ENCODE data around the gene EIF2B4. TPM values are rescaled to one million over a fixed set of nuclear protein-coding genes. Genes with fewer than 3 reads are reported as not detected.

EIF2B4 gene
- total and polyA plus RNA-seq, 9 of the 15 experiments (the other 6 are each of a cell fraction or from before 2014, with no cell fraction given): 29.7 to 80.3 (median 58.9) TPM

- TF ChIP-seq, protein P1, sequence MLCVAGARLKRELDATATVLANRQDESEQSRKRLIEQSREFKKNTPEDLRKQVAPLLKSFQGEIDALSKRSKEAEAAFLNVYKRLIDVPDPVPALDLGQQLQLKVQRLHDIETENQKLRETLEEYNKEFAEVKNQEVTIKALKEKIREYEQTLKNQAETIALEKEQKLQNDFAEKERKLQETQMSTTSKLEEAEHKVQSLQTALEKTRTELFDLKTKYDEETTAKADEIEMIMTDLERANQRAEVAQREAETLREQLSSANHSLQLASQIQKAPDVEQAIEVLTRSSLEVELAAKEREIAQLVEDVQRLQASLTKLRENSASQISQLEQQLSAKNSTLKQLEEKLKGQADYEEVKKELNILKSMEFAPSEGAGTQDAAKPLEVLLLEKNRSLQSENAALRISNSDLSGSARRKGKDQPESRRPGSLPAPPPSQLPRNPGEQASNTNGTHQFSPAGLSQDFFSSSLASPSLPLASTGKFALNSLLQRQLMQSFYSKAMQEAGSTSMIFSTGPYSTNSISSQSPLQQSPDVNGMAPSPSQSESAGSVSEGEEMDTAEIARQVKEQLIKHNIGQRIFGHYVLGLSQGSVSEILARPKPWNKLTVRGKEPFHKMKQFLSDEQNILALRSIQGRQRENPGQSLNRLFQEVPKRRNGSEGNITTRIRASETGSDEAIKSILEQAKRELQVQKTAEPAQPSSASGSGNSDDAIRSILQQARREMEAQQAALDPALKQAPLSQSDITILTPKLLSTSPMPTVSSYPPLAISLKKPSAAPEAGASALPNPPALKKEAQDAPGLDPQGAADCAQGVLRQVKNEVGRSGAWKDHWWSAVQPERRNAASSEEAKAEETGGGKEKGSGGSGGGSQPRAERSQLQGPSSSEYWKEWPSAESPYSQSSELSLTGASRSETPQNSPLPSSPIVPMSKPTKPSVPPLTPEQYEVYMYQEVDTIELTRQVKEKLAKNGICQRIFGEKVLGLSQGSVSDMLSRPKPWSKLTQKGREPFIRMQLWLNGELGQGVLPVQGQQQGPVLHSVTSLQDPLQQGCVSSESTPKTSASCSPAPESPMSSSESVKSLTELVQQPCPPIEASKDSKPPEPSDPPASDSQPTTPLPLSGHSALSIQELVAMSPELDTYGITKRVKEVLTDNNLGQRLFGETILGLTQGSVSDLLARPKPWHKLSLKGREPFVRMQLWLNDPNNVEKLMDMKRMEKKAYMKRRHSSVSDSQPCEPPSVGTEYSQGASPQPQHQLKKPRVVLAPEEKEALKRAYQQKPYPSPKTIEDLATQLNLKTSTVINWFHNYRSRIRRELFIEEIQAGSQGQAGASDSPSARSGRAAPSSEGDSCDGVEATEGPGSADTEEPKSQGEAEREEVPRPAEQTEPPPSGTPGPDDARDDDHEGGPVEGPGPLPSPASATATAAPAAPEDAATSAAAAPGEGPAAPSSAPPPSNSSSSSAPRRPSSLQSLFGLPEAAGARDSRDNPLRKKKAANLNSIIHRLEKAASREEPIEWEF (CRISPR knock-in tag; IDR thresholded peaks at IDR 0.05): no peak
- peak; percentile 80 for TF ChIP-seq TBP (optimal IDR thresholded peaks at IDR 0.05; ENCODE audit: low read depth, low read length)
- TF ChIP-seq HNRNPLL (IDR thresholded peaks at IDR 0.05; ENCODE audit: low read depth, low read length, poor library complexity, severe bottlenecking): peak; percentile 72
- peak; percentile 69; the same call in 1 of the 2 replicates for TF ChIP-seq JUN (IDR thresholded peaks at IDR 0.05; ENCODE audit: borderline replicate concordance, low read depth, low read length)
- no peak for TF ChIP-seq JUN (CRISPR knock-in tag; IDR thresholded peaks at IDR 0.05; ENCODE audit: borderline replicate concordance)
- TF ChIP-seq KAT7 (CRISPR knock-in tag; IDR thresholded peaks at IDR 0.05; ENCODE audit: borderline replicate concordance): 0 out of 2 replicates have a peak, but pooled peaks have one; percentile 30
- no peak for TF ChIP-seq ZNF124 (CRISPR knock-in tag; IDR thresholded peaks at IDR 0.05)
- no peak for TF ChIP-seq SMARCE1 (IDR thresholded peaks at IDR 0.05)
- TF ChIP-seq CEBPB (tag; IDR thresholded peaks at IDR 0.05): 0 out of 2 replicates have a peak, but pooled peaks have one; percentile 10
- peak; percentile 77 for TF ChIP-seq LCOR (CRISPR knock-in tag; IDR thresholded peaks at IDR 0.05)
- peak; percentile 95 for TF ChIP-seq PKNOX1 (IDR thresholded peaks at IDR 0.05)
- TF ChIP-seq DDX20 (tag; IDR thresholded peaks at IDR 0.05; ENCODE audit: low read depth): no peak
- TF ChIP-seq HINFP (tag; conservative IDR thresholded peaks at IDR 0.05; ENCODE audit: low read depth): no peak
- TF ChIP-seq POLR2B (IDR thresholded peaks at IDR 0.05; ENCODE audit: low read depth, partially characterized antibody): peak; percentile 93
- peak; percentile 35 for TF ChIP-seq RB1 (IDR thresholded peaks at IDR 0.05; ENCODE audit: low read depth)
- TF ChIP-seq RBM22 (IDR thresholded peaks at IDR 0.05; ENCODE audit: low read depth, low read length, poor library complexity, severe bottlenecking): peak; percentile 9
- TF ChIP-seq ZC3H4 (CRISPR knock-in tag; IDR thresholded peaks at IDR 0.05; ENCODE audit: borderline replicate concordance): peak; percentile 80; the same call in 1 of the 2 replicates
- TF ChIP-seq NCOA2 (IDR thresholded peaks at IDR 0.05; ENCODE audit: partially characterized antibody in 2 of 2): no peak
- no peak for TF ChIP-seq HNRNPL (IDR thresholded peaks at IDR 0.05; ENCODE audit: low read depth, low read length)
Observed at GRCh38 chr2:27322766-27323595, 47.2 kb downstream of the EIF2B4 start, which contains the start of gene MPV17 (continued).

Measured in K562 (cell line).